Ecto neural progenitor cell (in vitro differentiated cells): ENCODE measurements around the gene OVOL1.
"Not testable (repeated sequence)": the region's sequence is repeated elsewhere in the genome, so short reads cannot be mapped to it uniquely, and the experiment has no call there.

ENCODE experiments used
- DNase-seq: peaks from one replicate; pipeline ENCODE4 v3.0.0-alpha.2; 2018; ENCODE audit warnings: low spot score

The OVOL1 gene

GRCh38 chr11:65786786-65787636 is at the start of gene OVOL1:
Gene OVOL1, plus strand, starts transcription at chr11:65787063. Its CDS starts 311 bp downstream, at chr11:65787374.
- DNase-seq, result no peak

GRCh38 chr11:65739022-65739421 is 47.8 kb upstream of the OVOL1 start:
- DNase-seq, result no peak

- DNase-seq, result no peak
Measured at GRCh38 chr11:65741185-65741584, 45.7 kb upstream of the OVOL1 start.

GRCh38 chr11:65742353-65742752 is 44.5 kb upstream of the OVOL1 start:
- no peak for DNase-seq

DNA sequence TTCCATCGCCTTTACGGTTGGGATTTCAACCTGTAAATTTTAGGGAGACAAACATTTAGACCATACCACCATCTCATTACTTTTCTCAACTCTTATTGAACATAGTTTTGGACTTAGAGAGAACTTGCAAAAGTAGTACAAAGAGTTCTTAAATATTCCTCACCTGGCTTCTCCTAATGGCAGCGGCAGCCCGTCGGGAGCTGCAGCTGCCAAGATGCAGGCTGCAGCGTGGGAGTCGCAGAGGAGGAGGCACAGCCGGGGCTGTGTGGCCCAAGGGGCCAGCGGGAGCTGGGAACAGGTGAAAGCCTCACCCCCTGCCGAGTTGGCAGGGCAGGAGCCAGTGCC is 43.2 kb upstream of the OVOL1 start:
- no peak for DNase-seq

GRCh38 chr11:65744026-65744698 is 42.7 kb upstream of the OVOL1 start:
- no peak for DNase-seq

DNA sequence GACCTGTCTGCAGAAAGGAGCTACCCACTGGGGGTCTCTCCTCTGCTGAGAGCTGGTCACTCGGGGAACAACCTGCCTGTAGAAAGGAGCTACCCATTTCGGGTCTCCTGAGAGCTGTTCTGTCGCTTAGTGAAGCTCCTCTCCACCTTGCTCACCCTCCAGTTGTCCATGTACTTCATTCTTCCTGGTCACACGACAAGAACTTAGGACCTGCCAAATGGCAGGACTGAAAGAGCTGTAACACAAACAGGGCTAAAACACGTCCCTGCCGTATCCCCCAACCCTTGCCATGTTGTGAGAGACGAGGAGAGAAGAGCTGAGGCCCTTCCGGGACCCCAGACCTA is 42.2 kb upstream of the OVOL1 start:
- DNase-seq, result no peak

GRCh38 chr11:65745049-65745448 is 41.8 kb upstream of the OVOL1 start:
- no peak for DNase-seq

DNA sequence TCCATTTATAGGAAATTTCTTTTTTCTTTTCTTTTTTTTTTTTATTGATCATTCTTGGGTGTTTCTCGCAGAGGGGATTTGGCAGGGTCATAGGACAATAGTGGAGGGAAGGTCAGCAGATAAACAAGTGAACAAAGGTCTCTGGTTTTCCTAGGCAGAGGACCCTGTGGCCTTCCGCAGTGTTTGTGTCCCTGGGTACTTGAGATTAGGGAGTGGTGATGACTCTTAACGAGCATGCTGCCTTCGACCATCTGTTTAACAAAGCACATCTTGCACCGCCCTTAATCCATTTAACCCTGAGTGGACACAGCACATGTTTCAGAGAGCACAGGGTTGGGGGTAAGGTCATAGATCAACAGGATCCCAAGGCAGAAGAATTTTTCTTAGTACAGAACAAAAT is 24.7 kb upstream of the OVOL1 start:
- DNase-seq, result not testable (repeated sequence)

DNA sequence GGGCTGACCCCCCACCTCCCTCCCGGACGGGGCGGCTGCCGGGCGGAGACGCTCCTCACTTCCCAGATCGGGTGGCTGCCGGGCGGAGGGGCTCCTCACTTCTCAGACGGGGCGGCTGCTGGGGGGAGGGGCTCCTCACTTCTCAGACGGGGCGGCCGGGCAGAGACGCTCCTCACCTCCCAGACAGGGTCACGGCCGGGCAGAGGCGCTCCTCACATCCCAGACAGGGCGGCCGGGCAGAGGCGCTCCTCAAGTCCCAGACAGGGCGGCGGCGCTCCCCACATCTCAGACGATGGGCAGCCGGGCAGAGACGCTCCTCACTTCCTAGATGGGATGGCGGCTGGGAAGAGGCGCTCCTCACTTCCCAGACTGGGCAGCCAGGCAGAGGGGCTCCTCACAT is 24.0 kb upstream of the OVOL1 start:
- DNase-seq, result not testable (repeated sequence)

DNA sequence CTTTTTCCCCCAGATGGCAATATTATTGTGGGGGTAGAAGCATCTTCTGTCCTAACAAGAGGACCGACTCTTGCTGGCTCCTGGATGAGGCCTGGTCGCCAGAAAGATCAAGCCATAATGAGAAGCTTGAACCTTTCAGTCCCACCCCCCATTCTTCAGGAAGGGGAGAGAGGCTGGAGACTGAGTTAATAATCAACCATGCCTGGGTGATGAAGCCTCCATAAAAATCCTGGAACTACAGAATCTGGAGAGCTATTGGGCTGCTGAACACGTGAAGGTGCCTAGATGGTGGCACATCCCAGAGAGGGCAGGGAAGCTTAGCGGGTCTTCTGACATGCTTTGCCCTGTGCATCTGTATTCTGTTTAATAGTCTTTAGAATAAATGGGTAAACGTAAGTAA is 22.4 kb upstream of the OVOL1 start:
- no peak for DNase-seq

- DNase-seq, result no peak
Measured at GRCh38 chr11:65766535-65766934, 20.3 kb upstream of the OVOL1 start.

- no peak for DNase-seq
Measured at GRCh38 chr11:65767406-65767805, 19.5 kb upstream of the OVOL1 start.

- not testable (repeated sequence) for DNase-seq
Measured at GRCh38 chr11:65767806-65768205, 19.1 kb upstream of the OVOL1 start.

DNA sequence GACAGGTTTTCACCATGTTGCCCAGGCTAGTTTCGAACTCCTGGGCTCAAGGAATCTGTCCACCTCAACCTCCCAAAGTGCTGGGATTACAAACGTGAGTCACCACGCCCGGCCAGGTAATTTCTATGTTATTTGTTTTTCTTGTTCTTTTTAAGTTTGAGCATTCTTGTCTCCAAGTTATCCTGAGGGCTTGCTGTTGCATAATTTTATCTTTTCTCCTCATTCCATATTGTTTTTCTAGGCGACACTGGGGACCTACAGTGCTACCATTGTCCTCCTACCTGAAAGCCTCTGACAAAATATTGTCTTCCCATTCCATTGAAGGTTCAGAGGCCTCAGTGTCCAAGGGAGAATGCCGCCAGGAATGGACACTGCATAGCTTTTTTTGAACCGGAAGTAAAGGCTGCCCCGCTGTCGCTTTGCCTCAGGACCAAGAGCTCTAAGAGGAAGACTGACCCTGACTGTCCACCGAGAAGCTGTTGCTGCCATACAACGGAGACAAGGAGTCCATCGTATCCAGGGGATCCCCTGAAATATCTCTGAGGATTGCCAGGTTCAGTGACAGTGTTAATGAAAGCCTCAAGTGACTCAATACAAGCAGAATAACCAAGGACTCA is 15.8 kb upstream of the OVOL1 start:
- DNase-seq, result no peak

GRCh38 chr11:65771589-65772112 is 15.2 kb upstream of the OVOL1 start:
- DNase-seq, result no peak

DNA sequence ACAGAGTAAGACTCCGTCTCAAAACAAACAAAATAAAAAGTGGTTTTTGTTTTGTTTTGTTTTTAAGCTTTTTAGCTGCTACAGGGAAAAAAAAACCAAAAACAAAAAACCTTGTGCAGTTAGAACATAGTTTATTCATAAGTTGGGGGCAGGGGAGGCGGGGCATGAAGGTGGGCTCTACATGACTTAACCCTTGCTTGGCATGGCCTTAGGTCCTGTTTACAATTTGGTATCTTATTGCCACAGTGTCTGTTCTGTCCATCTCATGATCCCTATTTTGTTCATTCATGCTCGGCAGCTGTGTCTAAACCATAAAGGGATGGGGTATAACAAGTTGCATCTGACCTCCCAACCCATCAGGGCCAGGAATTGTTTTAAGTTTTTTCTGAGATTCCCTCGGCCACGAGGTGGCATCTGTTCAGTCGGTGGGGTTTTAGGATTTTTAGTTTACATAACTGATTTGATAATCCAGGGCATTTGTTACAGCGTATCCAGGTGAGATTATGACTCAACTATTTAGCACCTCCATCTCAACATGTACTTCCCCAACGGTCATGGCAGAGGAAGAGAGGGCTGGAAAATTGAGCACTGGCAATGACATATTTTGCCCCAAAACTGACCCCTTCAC is 13.0 kb upstream of the OVOL1 start:
- no peak for DNase-seq

- DNase-seq, result no peak
Measured at GRCh38 chr11:65774525-65775306, 12.1 kb upstream of the OVOL1 start.

GRCh38 chr11:65776196-65776595 is 10.7 kb upstream of the OVOL1 start:
- DNase-seq, result no peak

- DNase-seq, result no peak
Measured at GRCh38 chr11:65776710-65777141, 10.1 kb upstream of the OVOL1 start.

GRCh38 chr11:65777241-65777640 is 9.6 kb upstream of the OVOL1 start:
- no peak for DNase-seq
